OCI-LY7 (cell line): ENCODE data around the gene ZNF718. TPM values are rescaled to one million over a fixed set of nuclear protein-coding genes. Genes with fewer than 3 reads are reported as not detected.
"Not testable (repeated sequence)": the region's sequence is repeated elsewhere in the genome, so short reads cannot be mapped to it uniquely, and the experiment has no call there.

Experiments used
- BruUV-seq: library from RNA; stranded (reverse); fragments of 400-500 nt; replicated peaks from 2 replicates; lab custom pipeline; 2021; lab: Mats Ljungman, UMichigan
- CTCF ChIA-PET: fragments of 300-600 bp; sonication (Branson Sonifier 250); formaldehyde crosslinking; loops from one replicate; lab custom pipeline; 2022; ENCODE audit warnings: antibody characterized with exemption; ENCODE audit not compliant: unreplicated experiment; lab: Charles Lee
- POLR2A ChIA-PET: fragments of 300-600 bp; sonication (Branson Sonifier 250); formaldehyde crosslinking; loops from one replicate; lab custom pipeline; 2022; ENCODE audit warnings: antibody characterized with exemption; lab: Charles Lee
- DNase-seq: peaks from one replicate; pipeline ENCODE4 v3.0.0-alpha.2; 2015; ENCODE audit warnings: low spot score
- H2AFZ ChIP-seq: fragments of 200-600 bp; sonication (generic), shearing (Covaris generic); 2 replicates; pipeline ENCODE4 v1.6.1; 2014; ENCODE audit warnings: mild to moderate bottlenecking, antibody characterized with exemption, low read length, moderate library complexity
- H3K27ac ChIP-seq: fragments of 200-600 bp; sonication (generic); 2 replicates; pipeline ENCODE4 v1.5.1; 2014; ENCODE audit warnings: mixed run types, low read depth, mild to moderate bottlenecking, moderate library complexity, low read length, inconsistent platforms; ENCODE audit not compliant: poor library complexity, severe bottlenecking
- H3K36me3 ChIP-seq: fragments of 200-600 bp; sonication (generic); 2 replicates; pipeline ENCODE4 v1.6.1; 2014; ENCODE audit warnings: mild to moderate bottlenecking, antibody characterized with exemption, low read length, moderate library complexity, mixed read lengths; ENCODE audit not compliant: insufficient read depth
- H3K4me1 ChIP-seq: fragments of 200-600 bp; sonication (generic); 2 replicates; pipeline ENCODE4 v1.5.1; 2014; ENCODE audit warnings: mild to moderate bottlenecking, low read length; ENCODE audit not compliant: insufficient read depth, poor library complexity, severe bottlenecking
- H3K4me2 ChIP-seq: fragments of 200-600 bp; sonication (generic); 2 replicates; pipeline ENCODE4 v1.6.1; 2014; ENCODE audit warnings: mild to moderate bottlenecking, low read length
- H3K4me3 ChIP-seq: fragments of 200-600 bp; sonication (generic); 2 replicates; pipeline ENCODE4 v1.5.1; 2014; ENCODE audit warnings: mild to moderate bottlenecking, low read depth, low read length; ENCODE audit not compliant: poor library complexity, severe bottlenecking
- H3K79me2 ChIP-seq: fragments of 200-600 bp; sonication (generic); 2 replicates; pipeline ENCODE4 v1.6.1; 2016; ENCODE audit warnings: low read depth, mild to moderate bottlenecking, low read length, moderate library complexity, mixed read lengths; ENCODE audit not compliant: insufficient read depth
- H3K9me2 ChIP-seq: fragments of 200-600 bp; sonication (generic); 2 replicates; pipeline ENCODE4 v1.6.1; 2016; ENCODE audit warnings: mild to moderate bottlenecking, low read length, mixed read lengths; ENCODE audit not compliant: insufficient read depth
- H3K9me3 ChIP-seq: fragments of 200-600 bp; sonication (generic); 2 replicates; pipeline ENCODE4 v1.6.1; 2014; ENCODE audit warnings: mild to moderate bottlenecking, mixed run types, low read length, mixed read lengths
- H4K20me1 ChIP-seq: fragments of 200-600 bp; sonication (generic); 2 replicates; pipeline ENCODE4 v1.6.1; 2014; ENCODE audit warnings: mild to moderate bottlenecking, antibody characterized with exemption, low read length, moderate library complexity, mixed read lengths; ENCODE audit not compliant: insufficient read depth
- EZH2phosphoT487 ChIP-seq: fragments of 200-600 bp; sonication (generic); IDR thresholded peaks from 2 replicates; pipeline ENCODE4 v1.6.1; 2018; ENCODE audit warnings: low read depth, borderline replicate concordance, mild to moderate bottlenecking, mixed run types, antibody characterized with exemption, low read length, moderate library complexity, mixed read lengths
- intact Hi-C: fragments of 100-400 bp; cut with micrococcal nuclease; formaldehyde crosslinking; loops from one replicate; pipeline ENCODE4 v1.10.0; 2022; ENCODE audit not compliant: unreplicated experiment
- total RNA-seq, 2 experiments: library from RNA; depleted of rRNA in 1 of 2; stranded (reverse); fragments of >200 nt in 1 of 2; shearing (Covaris generic) in 1 of 2; gene quantifications; 2 replicates each; pipeline ENCODE4 v1.2.3, GENCODE V29; 2014 to 2022
- TF ChIP-seq, protein P1 (sequence below): fragments of 200-600 bp; sonication (generic); conservative IDR thresholded peaks from 2 replicates; pipeline ENCODE4 v1.5.1; 2014; ENCODE audit warnings: mild to moderate bottlenecking, antibody characterized with exemption, low read length, moderate library complexity, mixed read lengths

ZNF718 gene
- total RNA-seq, 2 experiments from 2014 or later = 13.2 to 18.7 TPM

DNA sequence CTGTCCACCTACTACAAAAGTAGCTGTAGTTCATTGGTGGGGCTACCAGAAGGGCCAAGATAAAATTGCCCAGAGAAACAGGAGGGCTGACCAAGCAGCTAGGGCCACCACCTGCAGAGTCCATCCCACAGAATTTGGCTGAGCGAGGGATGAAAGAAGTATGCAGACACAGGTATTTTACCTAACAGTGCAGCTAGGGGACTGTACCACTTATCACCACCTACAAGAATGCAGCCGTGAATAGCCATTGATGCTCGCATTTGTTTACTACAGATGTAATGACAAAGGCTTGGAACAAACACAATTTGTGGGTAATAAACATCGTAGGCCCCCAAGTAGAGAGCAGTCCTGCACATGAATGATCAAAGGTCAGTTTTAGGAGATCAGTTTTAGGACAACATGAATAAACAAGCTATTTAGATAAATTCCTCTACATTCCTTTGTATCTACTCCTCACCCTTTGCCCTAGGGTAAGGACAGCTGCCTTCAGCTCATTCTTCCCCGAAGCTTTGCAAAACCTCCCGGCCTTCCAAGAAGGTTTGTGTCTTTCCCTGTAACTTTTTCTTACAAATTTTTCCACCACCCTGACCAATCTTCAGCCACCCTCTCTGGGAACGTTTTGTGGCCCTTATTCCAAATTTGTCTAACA is 49.5 kb downstream of the ZNF718 start:
- Histone ChIP-seq H3K79me2 (no peaks in the 10 kb centered on the region), H3K27ac (no peak overlapping the region), H3K4me2 (no peak overlapping the region), H2AFZ (no peak overlapping the region), H3K9me3 (peaks cover 3% of the 10 kb centered on the region; the same call in 1 of the 2 replicates), H4K20me1 (no peaks in the 10 kb centered on the region), H3K4me3 (no peak overlapping the region), H3K4me1 (no peaks in the 10 kb centered on the region), H3K9me2 (no peaks in the 10 kb centered on the region), H3K36me3 (peaks cover 3% of the 10 kb centered on the region; the same call in 1 of the 2 replicates)
- no peak for TF ChIP-seq EZH2phosphoT487
- TF ChIP-seq, protein P1, sequence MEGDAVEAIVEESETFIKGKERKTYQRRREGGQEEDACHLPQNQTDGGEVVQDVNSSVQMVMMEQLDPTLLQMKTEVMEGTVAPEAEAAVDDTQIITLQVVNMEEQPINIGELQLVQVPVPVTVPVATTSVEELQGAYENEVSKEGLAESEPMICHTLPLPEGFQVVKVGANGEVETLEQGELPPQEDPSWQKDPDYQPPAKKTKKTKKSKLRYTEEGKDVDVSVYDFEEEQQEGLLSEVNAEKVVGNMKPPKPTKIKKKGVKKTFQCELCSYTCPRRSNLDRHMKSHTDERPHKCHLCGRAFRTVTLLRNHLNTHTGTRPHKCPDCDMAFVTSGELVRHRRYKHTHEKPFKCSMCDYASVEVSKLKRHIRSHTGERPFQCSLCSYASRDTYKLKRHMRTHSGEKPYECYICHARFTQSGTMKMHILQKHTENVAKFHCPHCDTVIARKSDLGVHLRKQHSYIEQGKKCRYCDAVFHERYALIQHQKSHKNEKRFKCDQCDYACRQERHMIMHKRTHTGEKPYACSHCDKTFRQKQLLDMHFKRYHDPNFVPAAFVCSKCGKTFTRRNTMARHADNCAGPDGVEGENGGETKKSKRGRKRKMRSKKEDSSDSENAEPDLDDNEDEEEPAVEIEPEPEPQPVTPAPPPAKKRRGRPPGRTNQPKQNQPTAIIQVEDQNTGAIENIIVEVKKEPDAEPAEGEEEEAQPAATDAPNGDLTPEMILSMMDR = no peak
- ChIA-PET CTCF (no interaction called here), POLR2A (interaction anchor here (0.6 to 0.9 kb wide), 3 partner anchors 11 to 470 kb away, joined by 3 to 4 read pairs (median 3); no protein-coding TSS in a partner anchor)
- no peak for DNase-seq
- BruUV-seq = no TSS peak
- intact Hi-C loops = no loop called here

DNA sequence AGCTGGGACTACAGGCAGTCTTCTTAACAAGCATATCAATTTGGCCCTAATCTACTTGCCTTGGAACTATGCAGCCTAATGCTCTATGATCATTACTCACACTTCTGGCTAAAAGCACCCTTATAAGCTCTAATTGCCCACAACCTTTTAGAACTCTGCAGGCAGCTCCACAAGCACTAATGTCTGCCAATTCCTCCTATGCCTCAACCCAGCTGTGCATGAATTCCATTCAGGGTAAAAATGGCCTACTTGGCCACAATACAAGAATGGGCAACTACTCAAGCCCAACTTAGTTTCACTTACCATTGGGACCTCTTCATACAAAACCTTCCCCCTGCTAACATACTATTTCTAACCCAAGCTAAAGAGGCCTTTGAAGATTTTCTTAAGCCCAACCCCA is 51.7 kb downstream of the ZNF718 start:
- CTCF ChIA-PET = no interaction called here
- Histone ChIP-seq H3K27ac (no peak overlapping the region), H2AFZ (no peak overlapping the region), H4K20me1 (no peaks in the 10 kb centered on the region), H3K4me1 (no peaks in the 10 kb centered on the region), H3K9me2 (no peaks in the 10 kb centered on the region), H3K9me3 (peaks cover 5% of the 10 kb centered on the region; the same call in 1 of the 2 replicates), H3K4me3 (no peak overlapping the region), H3K4me2 (no peak overlapping the region), H3K36me3 (peaks cover 3% of the 10 kb centered on the region; the same call in 1 of the 2 replicates), H3K79me2 (no peaks in the 10 kb centered on the region)
- no TSS peak for BruUV-seq
- TF ChIP-seq, protein P1 = no peak
- no peak for TF ChIP-seq EZH2phosphoT487
- POLR2A ChIA-PET = no interaction called here
- intact Hi-C loops = no loop called here
- no peak for DNase-seq

DNA sequence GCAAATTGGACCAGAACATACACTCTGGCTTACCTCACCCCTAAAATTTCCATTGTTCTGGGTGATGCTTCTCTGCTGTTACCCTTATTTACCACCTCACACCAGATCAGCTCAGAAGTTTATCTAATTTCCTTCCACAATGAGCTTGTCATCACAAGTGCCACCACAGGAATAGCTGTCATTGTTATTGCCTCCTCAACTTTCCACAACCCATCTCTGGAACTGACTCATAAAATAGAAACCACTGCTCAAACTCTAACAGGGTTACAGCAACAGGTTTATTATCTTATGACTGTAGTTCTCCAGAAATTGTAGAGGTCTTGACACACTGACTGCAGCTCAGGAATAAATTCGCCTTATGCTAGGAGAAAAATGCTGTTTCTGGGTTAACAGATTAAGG is 52.7 kb downstream of the ZNF718 start:
- Histone ChIP-seq H3K4me1 (no peaks in the 10 kb centered on the region), H3K79me2 (no peaks in the 10 kb centered on the region), H4K20me1 (no peaks in the 10 kb centered on the region), H3K27ac (no peak overlapping the region), H3K9me3 (peaks cover 5% of the 10 kb centered on the region; the same call in 1 of the 2 replicates), H3K4me2 (no peak overlapping the region), H3K9me2 (no peaks in the 10 kb centered on the region), H3K36me3 (no peaks in the 10 kb centered on the region), H2AFZ (no peak overlapping the region), H3K4me3 (no peak overlapping the region)
- DNase-seq = no peak
- intact Hi-C loops = no loop called here
- ChIA-PET POLR2A (no interaction called here), CTCF (no interaction called here)
- BruUV-seq = no TSS peak
- TF ChIP-seq EZH2phosphoT487 = no peak
- TF ChIP-seq, protein P1 = no peak

DNA sequence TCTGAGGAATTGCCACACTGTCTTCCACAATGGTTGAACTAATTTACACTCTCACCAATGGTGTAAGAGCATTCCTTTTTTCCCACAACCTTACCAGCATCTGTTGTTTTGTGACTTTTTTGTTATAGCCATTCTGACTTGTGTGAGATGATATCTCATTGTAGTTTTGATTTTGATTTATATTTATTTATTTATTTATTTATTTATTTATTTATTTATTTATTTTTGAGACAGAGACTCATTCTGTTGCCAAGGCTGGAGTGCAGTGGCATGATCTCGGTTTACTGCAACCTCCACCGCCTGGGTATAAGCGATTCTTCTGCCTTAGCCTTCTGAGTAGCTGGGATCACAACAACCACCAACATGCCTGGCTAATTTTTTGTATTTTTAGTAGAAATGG is 57.9 kb downstream of the ZNF718 start:
- H4K20me1 ChIP-seq, intact Hi-C loops, POLR2A ChIA-PET, H2AFZ ChIP-seq, BruUV-seq, DNase-seq, CTCF ChIA-PET, H3K4me1 ChIP-seq, H3K27ac ChIP-seq, H3K9me2 ChIP-seq, H3K36me3 ChIP-seq, H3K4me2 ChIP-seq, H3K4me3 ChIP-seq, H3K79me2 ChIP-seq: not testable (repeated sequence)
- peaks cover 22% of the 10 kb centered on the region for H3K9me3 ChIP-seq
